ENCODE measurements around the gene FAM90A1. TPM values are rescaled to one million over a fixed set of nuclear protein-coding genes. Genes with fewer than 3 reads are reported as not detected.
"Not testable (repeated sequence)": the region's sequence is repeated elsewhere in the genome, so short reads cannot be mapped to it uniquely, and the experiment has no call there.

Gene FAM90A1
- polyA plus RNA-seq (ENCODE audit: insufficient read depth in 1 of 5, insufficient read length in 5 of 5, low replicate concordance in 1 of 5) = 1 to 10 TPM; 1.5 to 3.8 (median 2.4) TPM
- long read RNA-seq, donor 1 = 0 reads
- long read RNA-seq, donor 2 = 0 reads
- long read RNA-seq, donor 3 = 0 reads
- long read RNA-seq, donor 4 = 0 reads
- long read RNA-seq, donor 5 = 0 reads
- long read RNA-seq, donor 6 = 0 reads
- long read RNA-seq, donor 7 = 0 reads
- long read RNA-seq, donor 8 = 0 reads

- DNase-seq = not testable (repeated sequence)
Measured at GRCh38 chr12:8226992-8227731, at the start of gene FAM90A1. Gene FAM90A1 (minus strand): TSS chr12:8227618. CDS start chr12:8224832, 2,786 bp downstream.

- DNase-seq = not testable (repeated sequence)
Measured at GRCh38 chr12:8276397-8276796, 49.0 kb upstream of the FAM90A1 start.

- not testable (repeated sequence) for DNase-seq
Measured at GRCh38 chr12:8266706-8267105, 39.3 kb upstream of the FAM90A1 start.

GRCh38 chr12:8264236-8264635, 36.8 kb upstream of the FAM90A1 start:
- DNase-seq = not testable (repeated sequence)

- peak; percentile 46 to 65 for DNase-seq
Measured at GRCh38 chr12:8261111-8261554, 33.7 kb upstream of the FAM90A1 start.

- not testable (repeated sequence) for DNase-seq
Measured at GRCh38 chr12:8256356-8256755, 28.9 kb upstream of the FAM90A1 start.

- not testable (repeated sequence) for DNase-seq
Measured at GRCh38 chr12:8254705-8255104, 27.3 kb upstream of the FAM90A1 start.

- not testable (repeated sequence) for DNase-seq
Measured at GRCh38 chr12:8252056-8252818, 24.8 kb upstream of the FAM90A1 start.

- not testable (repeated sequence) for DNase-seq
Measured at GRCh38 chr12:8251616-8252015, 24.2 kb upstream of the FAM90A1 start.

GRCh38 chr12:8246941-8247535, 19.6 kb upstream of the FAM90A1 start:
- not testable (repeated sequence) for DNase-seq

GRCh38 chr12:8243682-8244161, 16.3 kb upstream of the FAM90A1 start:
- DNase-seq = peak in 1 of 2 donors; percentile 66

- DNase-seq = peak; percentile 95 to 96
Measured at GRCh38 chr12:8242880-8243681, 15.7 kb upstream of the FAM90A1 start.

GRCh38 chr12:8242622-8242879, 15.1 kb upstream of the FAM90A1 start:
- DNase-seq = not testable (repeated sequence)

- DNase-seq = not testable (repeated sequence)
Measured at GRCh38 chr12:8241917-8242621, 14.7 kb upstream of the FAM90A1 start.

- not testable (repeated sequence) for DNase-seq
Measured at GRCh38 chr12:8240340-8241114, 13.1 kb upstream of the FAM90A1 start.

GRCh38 chr12:8237031-8237430, 9.6 kb upstream of the FAM90A1 start:
- DNase-seq = peak; percentile 54 to 58

GRCh38 chr12:8235316-8236157, 8.1 kb upstream of the FAM90A1 start:
- not testable (repeated sequence) for DNase-seq

GRCh38 chr12:8234746-8235145, 7.3 kb upstream of the FAM90A1 start:
- DNase-seq = not testable (repeated sequence)

Data from right lung (tissue), 10 donors.